GM21360 (cell line): ENCODE data around the gene RBMS3.
"Not testable (repeated sequence)": the region's sequence is repeated elsewhere in the genome, so short reads cannot be mapped to it uniquely, and the experiment has no call there.

ENCODE experiments used
- ATAC-seq: cut with Tn5 transposase; IDR thresholded peaks from one replicate; pipeline ENCODE4 v1.9.1; 2021; ENCODE audit warnings: mild to moderate bottlenecking, moderate library complexity; ENCODE audit not compliant: unreplicated experiment

RBMS3 gene

GRCh38 chr3:30044515-30044914, 763.6 kb downstream of the RBMS3 start:
- ATAC-seq, result no peak

GRCh38 chr3:30048431-30048830, 767.6 kb downstream of the RBMS3 start:
- ATAC-seq, result no peak

- ATAC-seq, result not testable (repeated sequence)
Observed at GRCh38 chr3:30050116-30050515, 769.2 kb downstream of the RBMS3 start.

- ATAC-seq, result no peak
Observed at GRCh38 chr3:30059240-30059639, 778.4 kb downstream of the RBMS3 start.
